ENCODE data around the gene KLHL3. TPM values are rescaled to one million over a fixed set of nuclear protein-coding genes. Genes with fewer than 3 reads are reported as not detected.

Gene KLHL3
- polyA plus RNA-seq, 1 experiment, result 2.2 TPM

DNA sequence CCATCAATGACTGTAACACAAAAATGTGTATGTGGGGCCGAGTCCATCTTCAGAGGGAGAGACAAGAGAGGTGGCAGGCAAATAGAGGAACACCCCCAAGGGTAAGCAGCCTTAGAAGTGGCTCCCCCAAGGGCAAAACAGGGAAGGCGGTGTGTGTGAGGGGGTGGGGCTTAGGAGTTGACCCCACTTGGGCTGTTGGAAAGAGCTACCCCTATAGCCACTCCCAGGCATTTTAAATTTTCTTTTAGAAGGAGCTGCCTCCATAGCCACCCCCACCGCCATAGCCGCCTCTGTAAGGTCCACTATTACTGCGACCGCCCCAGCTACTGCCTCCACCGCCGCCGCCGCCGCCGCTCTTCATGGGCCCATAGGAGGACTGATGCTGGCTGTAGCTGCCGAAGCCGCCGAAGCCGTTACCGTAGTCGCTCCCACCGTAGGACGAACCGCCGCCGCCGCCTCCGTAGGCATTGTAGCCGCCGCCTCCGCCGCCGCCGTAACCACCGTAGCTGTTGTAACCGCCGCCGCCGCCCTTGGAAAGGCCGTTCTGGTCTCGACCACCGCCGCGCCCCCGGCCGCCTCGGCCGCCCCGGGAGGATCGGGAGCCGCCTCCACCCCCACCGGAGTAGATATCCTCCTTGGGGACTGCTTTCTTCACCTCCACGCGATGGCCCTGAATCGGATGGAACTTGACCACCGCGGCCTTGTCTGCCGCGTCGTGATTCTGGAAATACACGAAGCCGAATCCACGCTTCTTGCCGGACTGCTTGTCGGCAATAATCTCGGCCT lies 17.2 kb upstream of the KLHL3 start:
- ChIA-PET CTCF (interaction anchor here (0.6 to 1.6 kb wide), 6 partner anchors 11 to 269 kb away, joined by 3 to 5 read pairs (median 4); no protein-coding TSS in a partner anchor), POLR2A (interaction anchor here (0.6 to 0.7 kb wide), 2 partner anchors 82 to 414 kb away, joined by 3 read pairs; no protein-coding TSS in a partner anchor)
- H3K4me3 ChIP-seq (ENCODE audit: low read depth, low read length), result peak overlapping the region; percentile 94
- DNase-seq (ENCODE audit: low read depth, low spot score), result no peak
- H3K27ac ChIP-seq (ENCODE audit: low read depth, low read length), result peak overlapping the region; percentile 99
- H3K9me3 ChIP-seq (ENCODE audit: control insufficient read depth, insufficient read depth, low read length), result peaks cover 4% of the 10 kb centered on the region; the same call in 1 of the 2 replicates
- H3K27me3 ChIP-seq (ENCODE audit: control insufficient read depth, insufficient read depth, low read length), result peaks cover 2% of the 10 kb centered on the region
- TF ChIP-seq CTCF (IDR thresholded peaks at IDR 0.05; ENCODE audit: low read depth, low read length), result no peak

DNA sequence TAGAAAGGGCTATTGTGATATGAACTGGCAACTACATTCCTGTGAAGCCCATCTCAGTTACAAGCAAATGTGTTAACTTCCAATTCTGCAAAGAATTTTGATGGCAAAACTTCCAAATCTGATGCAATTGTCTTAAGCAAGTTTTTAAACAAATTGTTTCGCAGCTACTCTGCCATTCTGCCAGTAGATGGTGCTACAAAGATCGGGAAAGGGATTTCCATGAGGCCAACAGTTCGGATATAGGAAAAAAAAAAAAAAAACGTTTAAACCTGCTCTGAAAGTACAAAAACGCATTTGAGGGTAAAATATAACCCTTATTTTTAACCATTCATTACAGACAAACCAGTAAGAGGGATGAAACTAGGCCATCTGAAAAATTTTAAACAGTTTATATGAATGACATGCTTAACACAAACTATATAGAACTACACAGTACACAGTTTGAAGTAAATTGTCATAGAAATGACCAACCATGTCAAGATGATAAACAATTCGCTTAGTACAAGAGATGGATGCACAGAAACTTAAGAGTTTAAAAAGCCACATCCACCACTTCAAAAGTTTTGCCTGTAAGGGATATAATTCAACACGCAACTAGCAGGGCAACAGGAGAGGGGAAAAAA lies 16.1 kb upstream of the KLHL3 start:
- ChIA-PET CTCF (interaction anchor here (0.6 to 18.3 kb wide), 22 partner anchors 9 to 690 kb away, joined by 3 to 454 read pairs (median 4); partner anchors contain the start of genes KDM3B and KLHL3), POLR2A (interaction anchor here (0.7 to 1.3 kb wide), 3 partner anchors 26 to 520 kb away, joined by 3 to 8 read pairs (median 5); no protein-coding TSS in a partner anchor)
- Histone ChIP-seq H3K27me3 (ENCODE audit: control insufficient read depth, insufficient read depth, low read length) (no peaks in the 10 kb centered on the region), H3K4me3 (ENCODE audit: low read depth, low read length) (peak overlapping the region; percentile 94), H3K9me3 (ENCODE audit: control insufficient read depth, insufficient read depth, low read length) (peaks cover 4% of the 10 kb centered on the region; the same call in 1 of the 2 replicates), H3K27ac (ENCODE audit: low read depth, low read length) (no peak overlapping the region)
- peak; percentile 84 for TF ChIP-seq CTCF (IDR thresholded peaks at IDR 0.05; ENCODE audit: low read depth, low read length)
- DNase-seq (ENCODE audit: low read depth, low spot score), result no peak

- no peaks in the 10 kb centered on the region for H3K27me3 ChIP-seq (ENCODE audit: control insufficient read depth, insufficient read depth, low read length)
- H3K4me3 ChIP-seq (ENCODE audit: low read depth, low read length), result no peak overlapping the region
- ChIA-PET POLR2A (no interaction called here), CTCF (interaction anchor here (0.6 to 18.3 kb wide), 8 partner anchors 9 to 430 kb away, joined by 4 to 454 read pairs (median 10); no protein-coding TSS in a partner anchor)
- H3K9me3 ChIP-seq (ENCODE audit: control insufficient read depth, insufficient read depth, low read length), result peaks cover 4% of the 10 kb centered on the region; the same call in 1 of the 2 replicates
- DNase-seq (ENCODE audit: low read depth, low spot score), result no peak
- TF ChIP-seq CTCF (IDR thresholded peaks at IDR 0.05; ENCODE audit: low read depth, low read length), result no peak
- H3K27ac ChIP-seq (ENCODE audit: low read depth, low read length), result no peak overlapping the region
These were observed 14.5 kb upstream of the KLHL3 start for GRCh38 chr5:137750436-137750835.

GRCh38 chr5:137747848-137748247 lies 12.0 kb upstream of the KLHL3 start:
- Histone ChIP-seq H3K9me3 (ENCODE audit: control insufficient read depth, insufficient read depth, low read length) (no peaks in the 10 kb centered on the region), H3K27ac (ENCODE audit: low read depth, low read length) (no peak overlapping the region), H3K4me3 (ENCODE audit: low read depth, low read length) (no peak overlapping the region), H3K27me3 (ENCODE audit: control insufficient read depth, insufficient read depth, low read length) (no peaks in the 10 kb centered on the region)
- ChIA-PET CTCF (interaction anchor here (1.6 to 18.3 kb wide), 3 partner anchors 89 to 427 kb away, joined by 4 to 454 read pairs (median 17); no protein-coding TSS in a partner anchor), POLR2A (no interaction called here)
- DNase-seq (ENCODE audit: low read depth, low spot score), result no peak
- TF ChIP-seq CTCF (IDR thresholded peaks at IDR 0.05; ENCODE audit: low read depth, low read length), result no peak
